Activated T-cell treated with anti-CD3 and anti-CD28 coated beads, Interleukin-2, amount 50 U/mL, for 72 hours (primary cell): ENCODE results near the gene CAST. TPM values are rescaled to one million over a fixed set of nuclear protein-coding genes. Genes with fewer than 3 reads are reported as not detected.

Source experiments
- ATAC-seq, 2 donors: fragments of 150-1000 bp; cut with Tn5 transposase; replicated peaks in 1 of 2; 2 replicates each; pipeline ENCODE4 v1.10.0; 2021; ENCODE audit warnings: moderate library complexity in 2 of 2, mild to moderate bottlenecking in 1 of 2
- DNase-seq, 2 donors: peaks; one replicate each; pipeline ENCODE4 v3.0.0; 2021 to 2022; ENCODE audit warnings: mixed read lengths in 1 of 2
- H3K27ac Mint-ChIP-seq: one replicate; pipeline ENCODE4 v1.8.0; 2022; ENCODE audit warnings: mild to moderate bottlenecking, moderate library complexity, mixed read lengths
- H3K27me3 Mint-ChIP-seq: one replicate; pipeline ENCODE4 v1.8.0; 2022; ENCODE audit warnings: low read depth, mixed read lengths
- H3K36me3 Mint-ChIP-seq, 2 donors: one replicate each; pipeline ENCODE4 v1.8.0; 2022; ENCODE audit warnings: mixed read lengths in 2 of 2, mild to moderate bottlenecking in 1 of 2; ENCODE audit not compliant: insufficient read depth in 2 of 2
- H3K4me1 Mint-ChIP-seq: one replicate; pipeline ENCODE4 v1.8.0; 2022; ENCODE audit warnings: low read depth, mixed read lengths
- H3K4me3 Mint-ChIP-seq, 2 donors: one replicate each; pipeline ENCODE4 v1.8.0; 2022; ENCODE audit warnings: mild to moderate bottlenecking in 2 of 2, mixed read lengths in 2 of 2, moderate library complexity in 2 of 2
- H3K9me3 Mint-ChIP-seq, 2 donors: one replicate each; pipeline ENCODE4 v1.8.0; 2022; ENCODE audit warnings: mixed read lengths in 2 of 2
- total RNA-seq, 2 donors: library from RNA; stranded (reverse); gene quantifications; one replicate each; pipeline ENCODE4 v1.2.3, GENCODE V29; 2022

Gene CAST
- total RNA-seq, 2 donors from 2014 or later = 120 to 163 TPM

DNA sequence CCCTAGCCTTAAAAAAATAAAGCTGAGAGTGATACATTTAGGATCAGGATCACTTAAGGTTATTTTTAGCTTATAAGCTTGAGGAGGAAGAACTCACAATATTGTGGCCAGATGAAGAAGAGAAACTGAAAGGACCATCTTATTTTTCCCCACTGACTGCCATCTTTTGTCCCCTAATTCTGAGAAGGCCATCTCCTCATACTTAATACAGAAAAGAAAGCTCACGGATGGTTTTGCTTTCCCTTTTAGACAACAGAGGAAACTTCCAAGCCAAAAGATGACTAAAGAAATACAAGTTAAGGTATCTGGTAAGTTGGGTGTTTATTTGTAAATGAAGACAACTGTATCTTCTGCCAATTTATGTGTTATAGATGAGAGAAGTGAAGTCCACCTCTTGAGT is 109.2 kb downstream of the CAST start:
- ATAC-seq = peak in 1 of 2 donors; percentile 47
- H3K27me3 Mint-ChIP-seq = no peaks in the 10 kb centered on the region
- H3K9me3 Mint-ChIP-seq = no peaks in the 10 kb centered on the region
- H3K4me3 Mint-ChIP-seq = peak overlapping the region in 1 of 2 donors; percentile 72
- DNase-seq = no peak
- H3K4me1 Mint-ChIP-seq = peaks cover 14% of the 10 kb centered on the region
- peak overlapping the region; percentile 87 for H3K27ac Mint-ChIP-seq
- H3K36me3 Mint-ChIP-seq = peaks cover 8 to 32% of the 10 kb centered on the region in 2 donors

DNA sequence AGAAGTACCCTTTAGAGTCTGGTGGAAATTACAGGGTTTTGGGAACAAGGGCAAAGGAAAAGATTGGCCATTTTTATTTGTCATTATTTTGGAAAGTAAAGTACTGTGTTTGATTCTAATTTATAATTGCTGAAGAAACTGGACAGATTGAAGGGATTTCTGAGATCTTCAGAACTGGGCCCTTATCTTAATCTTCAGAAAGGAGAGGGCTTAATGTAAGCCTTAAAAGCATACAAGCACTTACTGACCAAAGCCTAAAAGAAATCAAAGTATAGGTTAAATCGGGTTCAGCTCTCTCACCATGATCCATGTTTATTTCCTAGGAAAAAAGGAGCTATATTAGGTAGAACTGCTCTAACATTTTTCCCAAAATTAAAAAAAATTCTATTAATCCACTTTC is 109.9 kb downstream of the CAST start:
- Mint-ChIP-seq H3K27me3 (no peaks in the 10 kb centered on the region), H3K4me3 (no peak overlapping the region), H3K27ac (peak overlapping the region; percentile 38), H3K4me1 (peaks cover 14% of the 10 kb centered on the region), H3K36me3 (peaks cover 6 to 33% of the 10 kb centered on the region in 2 donors), H3K9me3 (no peaks in the 10 kb centered on the region)
- DNase-seq (no peak), ATAC-seq (no peak)

DNA sequence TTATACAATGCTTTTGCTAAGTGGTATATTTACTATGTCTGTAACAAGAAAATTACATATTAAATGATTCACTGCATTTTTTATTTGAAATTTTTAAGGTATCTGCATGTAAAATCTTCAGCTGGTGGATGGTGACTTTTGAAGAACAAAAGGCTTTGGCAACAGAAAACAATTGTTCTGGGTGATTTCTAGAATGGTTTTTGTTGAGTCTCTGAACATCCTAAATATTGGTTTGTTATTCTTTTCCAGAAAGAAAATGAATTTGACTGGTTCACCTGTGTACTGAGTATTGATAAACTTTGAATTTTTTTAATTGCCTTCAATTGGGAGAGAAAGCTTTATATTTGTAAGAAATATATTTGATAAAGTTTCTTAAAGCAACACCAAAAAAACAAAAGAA is 110.4 kb downstream of the CAST start:
- H3K4me1 Mint-ChIP-seq = peaks cover 14% of the 10 kb centered on the region
- H3K9me3 Mint-ChIP-seq = no peaks in the 10 kb centered on the region
- peaks cover 6 to 36% of the 10 kb centered on the region in 2 donors for H3K36me3 Mint-ChIP-seq

DNA sequence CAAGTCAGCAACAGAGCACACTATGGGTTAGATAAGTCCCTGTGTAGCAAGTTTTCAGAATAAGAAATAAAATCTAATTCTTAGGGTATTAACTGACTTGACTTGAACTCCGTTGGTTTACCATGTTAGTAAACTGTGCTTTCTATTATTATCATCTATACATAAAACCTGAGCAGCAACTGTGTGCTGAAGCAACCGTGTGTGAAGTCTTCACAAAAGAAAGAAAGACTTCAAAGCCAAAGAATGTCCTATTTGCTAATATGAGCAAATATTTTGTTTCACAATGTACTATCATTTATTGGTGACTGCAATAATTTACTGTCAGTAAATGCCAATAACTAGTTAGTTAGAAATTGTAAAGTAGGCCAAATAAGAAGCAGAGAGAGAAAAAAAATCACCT is 112.9 kb downstream of the CAST start:
- ATAC-seq = no peak
- Mint-ChIP-seq H3K9me3 (no peaks in the 10 kb centered on the region), H3K27ac (no peak overlapping the region), H3K4me3 (no peak overlapping the region), H3K36me3 (peaks cover 7 to 43% of the 10 kb centered on the region in 2 donors), H3K27me3 (no peaks in the 10 kb centered on the region), H3K4me1 (peaks cover 14% of the 10 kb centered on the region)
- no peak for DNase-seq

More for the DNA sequence above, 110.4 kb downstream of the CAST start:
- no peaks in the 10 kb centered on the region for H3K27me3 Mint-ChIP-seq
- no peak overlapping the region for H3K4me3 Mint-ChIP-seq
- no peak for ATAC-seq
- DNase-seq = no peak
- H3K27ac Mint-ChIP-seq = peak overlapping the region; percentile 65

DNA sequence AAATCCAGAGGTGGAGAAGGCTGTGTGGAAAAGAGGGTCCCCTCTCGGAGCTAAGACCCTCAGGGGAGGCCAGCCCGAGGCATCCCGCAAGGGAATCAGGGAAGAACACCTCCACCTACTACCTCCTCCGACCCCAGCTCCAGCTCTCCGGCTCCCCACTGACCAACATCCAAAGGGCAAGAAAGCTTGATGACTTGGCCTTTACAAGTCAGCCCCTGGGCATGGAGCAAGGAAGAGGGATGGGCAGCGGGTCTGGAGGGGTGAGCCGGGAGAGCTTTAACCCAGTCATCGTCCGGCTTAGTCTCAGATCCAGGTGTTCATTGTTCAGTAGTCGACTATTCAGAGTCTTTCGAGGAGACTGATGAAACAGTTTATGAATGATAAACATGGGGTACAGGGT is 113.5 kb downstream of the CAST start:
- ATAC-seq (no peak), DNase-seq (no peak)
- no peaks in the 10 kb centered on the region for H3K9me3 Mint-ChIP-seq
- H3K27me3 Mint-ChIP-seq = no peaks in the 10 kb centered on the region
- no peak overlapping the region for H3K27ac Mint-ChIP-seq
- peaks cover 7 to 44% of the 10 kb centered on the region in 2 donors for H3K36me3 Mint-ChIP-seq
- H3K4me1 Mint-ChIP-seq = peaks cover 14% of the 10 kb centered on the region
- H3K4me3 Mint-ChIP-seq = no peak overlapping the region

DNA sequence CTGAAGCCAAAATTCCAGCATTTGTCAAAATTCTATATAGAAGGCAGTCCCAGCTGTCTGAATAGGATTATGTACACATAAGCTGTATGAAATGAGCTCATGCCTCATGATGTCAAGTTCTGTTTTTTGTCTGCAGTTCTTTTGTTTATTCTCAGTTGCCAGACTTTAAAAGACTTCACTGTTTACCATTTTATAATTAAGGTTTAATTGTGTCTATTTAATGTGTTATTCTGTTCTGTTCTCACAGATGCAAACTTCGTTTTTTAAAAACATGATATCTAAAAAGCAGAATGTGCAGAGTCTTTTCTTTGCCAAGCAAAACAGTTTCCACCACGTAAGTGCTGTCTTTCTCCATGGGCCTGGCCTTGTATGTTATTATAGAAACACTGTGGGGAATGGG is 114.4 kb downstream of the CAST start:
- Mint-ChIP-seq H3K9me3 (no peaks in the 10 kb centered on the region), H3K27ac (no peak overlapping the region), H3K36me3 (peaks cover 5 to 42% of the 10 kb centered on the region in 2 donors), H3K27me3 (no peaks in the 10 kb centered on the region), H3K4me1 (peaks cover 6% of the 10 kb centered on the region), H3K4me3 (no peak overlapping the region)
- no peak for DNase-seq
- ATAC-seq = no peak

DNA sequence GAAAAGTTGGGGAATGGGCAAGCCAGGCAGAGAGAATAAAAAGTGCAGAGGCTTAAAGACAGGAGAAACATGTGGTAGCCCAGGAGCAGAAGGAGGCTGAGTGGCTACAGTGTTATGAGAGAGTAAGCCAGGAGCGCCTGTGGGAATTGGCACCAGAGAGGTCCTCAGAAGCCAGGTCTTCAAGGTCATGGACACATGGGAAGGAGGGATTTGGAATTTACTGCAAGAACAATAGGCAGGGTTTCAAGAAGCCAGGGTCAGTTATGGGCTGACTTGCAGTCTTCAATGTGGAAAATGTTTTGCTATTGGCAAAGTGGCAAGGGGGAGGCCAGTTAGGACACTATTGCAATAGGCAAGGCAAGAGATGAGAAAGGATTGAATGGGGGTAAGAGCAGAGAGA is 116.2 kb downstream of the CAST start:
- Mint-ChIP-seq H3K9me3 (no peaks in the 10 kb centered on the region), H3K27ac (no peak overlapping the region), H3K27me3 (no peaks in the 10 kb centered on the region), H3K4me3 (no peak overlapping the region), H3K36me3 (peaks cover 5 to 43% of the 10 kb centered on the region in 2 donors), H3K4me1 (no peaks in the 10 kb centered on the region)
- ATAC-seq = no peak
- no peak for DNase-seq

DNA sequence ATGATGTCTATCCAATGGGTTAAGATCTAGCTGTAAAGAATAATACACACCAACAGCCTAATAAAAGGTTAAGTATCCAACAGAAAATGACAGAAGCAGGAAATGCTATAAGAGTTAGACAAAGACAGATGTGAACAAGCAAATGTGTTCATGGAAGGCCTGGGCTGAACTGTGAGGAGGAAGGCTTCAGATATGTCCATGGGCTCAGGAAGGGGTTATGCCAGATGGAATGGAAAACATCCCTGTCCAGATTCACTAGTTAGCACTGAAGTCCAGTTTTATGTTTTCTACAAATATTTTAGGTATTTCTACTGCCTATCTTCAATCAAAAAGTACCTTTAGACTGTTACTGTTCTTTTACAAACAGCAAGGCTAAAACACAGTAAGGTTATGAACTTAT is 118.5 kb downstream of the CAST start:
- no peak for ATAC-seq
- no peak for DNase-seq
- H3K27ac Mint-ChIP-seq = peak overlapping the region; percentile 52

DNA sequence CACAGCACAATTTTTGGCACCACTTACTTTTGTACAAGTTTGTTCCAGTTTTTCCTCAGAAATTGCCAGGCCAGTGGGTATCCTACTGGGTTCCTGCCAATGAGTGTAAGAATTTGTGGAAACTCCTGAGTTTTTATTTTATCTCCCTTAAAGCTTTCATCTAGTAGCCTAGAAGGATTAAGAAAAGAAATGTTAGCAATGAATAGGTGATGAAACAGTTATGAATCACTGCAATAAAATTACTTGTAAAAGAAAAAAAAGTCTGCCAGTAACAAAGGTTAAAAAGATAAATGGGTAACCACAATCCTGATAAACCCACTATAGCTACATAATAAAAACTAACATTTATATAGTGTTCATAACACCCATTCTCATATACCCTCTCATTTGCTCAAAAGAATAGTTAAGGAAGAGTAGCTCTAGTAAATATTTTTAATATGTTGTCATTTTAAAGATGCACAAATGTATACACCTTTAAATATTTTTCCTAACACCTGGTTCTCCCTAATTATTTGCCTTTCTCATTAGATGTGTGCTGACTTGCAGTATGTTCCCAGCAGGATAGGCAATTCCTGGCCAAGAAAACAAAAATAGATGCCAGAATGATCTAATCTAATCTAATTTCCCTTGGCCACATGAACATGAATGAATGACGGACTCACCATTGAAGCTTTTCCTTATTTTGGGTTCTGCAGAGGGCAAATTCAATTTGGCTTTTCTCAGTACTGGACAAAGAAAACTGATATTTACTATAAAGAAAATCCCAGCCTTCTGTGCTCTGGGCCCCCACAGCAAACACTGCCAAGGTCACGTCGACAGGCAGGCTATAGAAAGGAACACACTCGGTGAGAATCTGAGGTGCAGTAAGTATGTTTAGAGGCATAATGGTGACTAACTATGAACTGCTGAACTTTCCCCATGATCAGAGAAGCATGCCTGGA is 119.1 kb downstream of the CAST start:
- no peak overlapping the region for H3K4me3 Mint-ChIP-seq
- H3K9me3 Mint-ChIP-seq = no peaks in the 10 kb centered on the region
- no peaks in the 10 kb centered on the region for H3K27me3 Mint-ChIP-seq
- H3K4me1 Mint-ChIP-seq = no peaks in the 10 kb centered on the region
- ATAC-seq (no peak), DNase-seq (no peak)
- H3K27ac Mint-ChIP-seq = peak overlapping the region; percentile 52
- peaks cover 8 to 55% of the 10 kb centered on the region in 2 donors for H3K36me3 Mint-ChIP-seq

More for the DNA sequence above, 118.5 kb downstream of the CAST start:
- H3K9me3 Mint-ChIP-seq = no peaks in the 10 kb centered on the region
- H3K27me3 Mint-ChIP-seq = no peaks in the 10 kb centered on the region
- no peaks in the 10 kb centered on the region for H3K4me1 Mint-ChIP-seq
- H3K36me3 Mint-ChIP-seq = peaks cover 7 to 49% of the 10 kb centered on the region in 2 donors
- H3K4me3 Mint-ChIP-seq = no peak overlapping the region

DNA sequence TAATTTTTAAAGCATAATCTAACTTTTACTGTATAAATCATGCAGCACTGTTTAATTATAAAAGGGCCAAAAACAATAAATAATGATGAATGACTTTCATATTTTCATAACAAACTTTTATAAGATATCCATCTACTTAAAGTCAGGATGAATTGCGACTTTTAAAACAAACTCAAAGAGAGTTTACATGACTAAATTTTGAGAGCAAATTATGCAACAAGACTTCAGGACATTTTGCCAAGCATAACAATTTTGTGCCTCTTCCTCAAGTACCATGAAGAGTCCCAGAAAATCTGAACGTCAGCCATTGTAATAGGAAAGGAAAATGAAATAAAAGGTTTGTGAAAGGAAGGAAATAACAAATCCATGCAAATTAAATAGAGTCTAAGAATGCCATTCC is 121.2 kb downstream of the CAST start:
- DNase-seq (no peak), ATAC-seq (no peak)
- Mint-ChIP-seq H3K36me3 (peaks cover 8 to 55% of the 10 kb centered on the region in 2 donors), H3K27ac (no peak overlapping the region), H3K4me1 (peaks cover 1% of the 10 kb centered on the region), H3K27me3 (no peaks in the 10 kb centered on the region), H3K9me3 (no peaks in the 10 kb centered on the region), H3K4me3 (no peak overlapping the region)

DNA sequence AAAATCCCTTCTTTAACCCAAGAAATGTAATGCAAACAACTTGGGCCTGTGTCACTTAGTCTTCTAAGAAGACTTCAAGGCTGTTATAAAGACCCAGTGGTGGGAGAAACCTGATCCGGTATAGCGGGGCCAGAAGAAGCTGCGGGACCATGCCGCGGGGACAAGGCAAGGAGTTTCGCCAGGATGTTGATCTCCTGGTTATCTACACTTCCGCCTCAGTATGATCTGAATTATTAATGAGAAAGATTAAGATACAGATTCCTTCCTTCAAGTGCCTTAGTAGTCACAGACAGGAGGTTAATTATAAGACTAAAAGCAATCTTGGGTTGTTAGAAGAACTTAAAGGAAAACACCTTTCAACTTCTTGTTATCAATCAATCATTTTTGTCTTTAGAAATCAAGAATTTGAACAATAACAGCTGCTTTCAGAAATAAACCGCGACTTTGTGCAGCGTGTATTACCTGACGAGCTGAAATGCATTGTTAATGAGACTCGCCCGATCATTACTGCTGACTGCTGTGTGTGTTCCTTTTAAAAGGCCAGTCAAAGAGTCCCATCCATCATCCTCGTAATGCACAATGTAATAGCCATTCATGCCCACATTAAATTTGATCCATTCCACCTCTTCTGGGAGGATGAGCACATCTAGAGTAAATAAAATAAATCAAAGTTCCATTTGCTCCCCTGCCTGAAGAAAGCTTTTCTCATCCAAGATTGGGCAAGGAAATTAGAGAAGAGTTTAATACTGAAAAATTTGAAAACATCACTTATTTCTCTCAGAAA is 123.3 kb downstream of the CAST start:
- DNase-seq (no peak), ATAC-seq (no peak)
- H3K27me3 Mint-ChIP-seq = no peaks in the 10 kb centered on the region
- H3K4me3 Mint-ChIP-seq = no peak overlapping the region
- peaks cover 10% of the 10 kb centered on the region for H3K4me1 Mint-ChIP-seq
- no peaks in the 10 kb centered on the region for H3K9me3 Mint-ChIP-seq
- H3K27ac Mint-ChIP-seq = peak overlapping the region; percentile 91
- peaks cover 6 to 54% of the 10 kb centered on the region in 2 donors for H3K36me3 Mint-ChIP-seq

DNA sequence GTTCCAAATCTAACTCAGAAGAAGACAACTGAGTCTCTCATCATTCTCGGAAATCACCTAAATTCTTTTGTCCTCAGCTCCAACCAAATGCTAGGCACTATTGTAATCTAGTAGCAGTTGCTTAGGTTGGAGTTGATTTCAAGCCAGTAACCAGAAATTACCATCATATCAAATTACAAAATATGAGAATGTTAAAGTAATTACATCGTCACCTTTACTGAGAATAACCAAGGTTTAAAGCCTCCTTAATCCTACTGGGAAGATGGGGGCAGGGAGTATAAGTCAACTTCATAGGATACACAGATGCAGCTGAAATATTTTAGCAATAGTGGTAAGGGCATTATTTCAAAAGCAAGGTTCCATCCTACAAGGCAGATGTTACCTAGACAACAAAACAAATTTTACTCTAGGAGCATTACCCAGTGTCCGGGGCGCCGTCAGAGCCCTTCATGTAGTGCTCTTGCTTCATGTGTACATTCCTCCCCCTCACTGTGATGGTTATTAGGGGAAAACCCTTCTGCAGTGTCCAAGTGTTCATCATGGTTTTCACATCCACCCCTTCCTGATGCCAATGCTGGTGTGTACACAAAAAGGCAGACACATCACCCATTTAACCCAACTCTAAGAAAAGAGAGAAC is 126.1 kb downstream of the CAST start:
- ATAC-seq = peak in 1 of 2 donors; percentile 28
- peak overlapping the region; percentile 12 for H3K27ac Mint-ChIP-seq
- no peaks in the 10 kb centered on the region for H3K9me3 Mint-ChIP-seq
- H3K36me3 Mint-ChIP-seq = peaks cover 13 to 56% of the 10 kb centered on the region in 2 donors
- H3K27me3 Mint-ChIP-seq = no peaks in the 10 kb centered on the region
- DNase-seq = no peak
- peaks cover 10% of the 10 kb centered on the region for H3K4me1 Mint-ChIP-seq
- H3K4me3 Mint-ChIP-seq = no peak overlapping the region
